Measurements from ENCODE around the gene DTNB. TPM values are rescaled to one million over a fixed set of nuclear protein-coding genes. Genes with fewer than 3 reads are reported as not detected.

Gene DTNB
- total RNA-seq, 4 donors from 2014 or later: 2.2 to 7.8 (median 3.9) TPM

- in situ Hi-C loops (cut with MboI; ENCODE audit: low pct_ligation_motif_present in 1 of 4, low pct_unique_long_range_greater_than_20kb in 1 of 4, low sequenced_read_pairs in 3 of 4) (no loop called here), intact Hi-C loops (cut with DNase I; ENCODE audit: low total_unique reads) (no loop called here)
Measured at GRCh38 chr2:25588576-25588975, 84.8 kb downstream of the DTNB start.

GRCh38 chr2:25587361-25587760 lies 86.0 kb downstream of the DTNB start:
- no peaks in the 10 kb centered on the region for H3K36me3 ChIP-seq
- no peaks in the 10 kb centered on the region for H3K9me3 ChIP-seq
- in situ Hi-C loops (cut with MboI; ENCODE audit: low pct_ligation_motif_present in 1 of 4, low pct_unique_long_range_greater_than_20kb in 1 of 4, low sequenced_read_pairs in 3 of 4): no loop called here
- H3K27ac ChIP-seq: no peak overlapping the region
- no peaks in the 10 kb centered on the region for H3K27me3 ChIP-seq
- peaks cover 0 to 7% (median 0%) of the 10 kb centered on the region in 4 donors for H3K4me1 ChIP-seq
- intact Hi-C loops (cut with DNase I; ENCODE audit: low total_unique reads): no loop called here
- TF ChIP-seq POLR2AphosphoS5 (IDR thresholded peaks at IDR 0.05): no peak
- no peak for TF ChIP-seq POLR2A (IDR thresholded peaks at IDR 0.05)
- no peak for TF ChIP-seq CTCF (IDR thresholded peaks at IDR 0.05)
- no peak for TF ChIP-seq EP300 (IDR thresholded peaks at IDR 0.05; ENCODE audit: low read depth)
- H3K4me3 ChIP-seq: no peak overlapping the region
- WGBS, 2 donors (ENCODE audit: low coverage in 1 of 2): 60 to 85% methylated on average over 2 to 4 of the region's 4 CpGs
- DNase-seq: no peak

More at GRCh38 chr2:25588576-25588975, 84.8 kb downstream of the DTNB start:
- Histone ChIP-seq H3K27ac (no peak overlapping the region), H3K4me3 (no peak overlapping the region), H3K36me3 (no peaks in the 10 kb centered on the region), H3K9me3 (no peaks in the 10 kb centered on the region), H3K4me1 (peaks cover 0 to 8% (median 0%) of the 10 kb centered on the region in 4 donors), H3K27me3 (no peaks in the 10 kb centered on the region)
- no peak for TF ChIP-seq CTCF (IDR thresholded peaks at IDR 0.05)
- WGBS, 2 donors (ENCODE audit: low coverage in 1 of 2): 86 to 100% methylated on average over 3 to 4 of the region's 4 CpGs
- no peak for DNase-seq

GRCh38 chr2:25586726-25587144 lies 86.6 kb downstream of the DTNB start:
- Histone ChIP-seq H3K4me1 (peaks cover 0 to 3% (median 0%) of the 10 kb centered on the region in 4 donors), H3K27ac (no peak overlapping the region), H3K9me3 (no peaks in the 10 kb centered on the region), H3K27me3 (no peaks in the 10 kb centered on the region), H3K36me3 (no peaks in the 10 kb centered on the region), H3K4me3 (no peak overlapping the region)
- intact Hi-C loops (cut with DNase I; ENCODE audit: low total_unique reads): no loop called here
- WGBS, 2 donors (ENCODE audit: low coverage in 1 of 2): 75 to 100% methylated on average over 3 to 4 of the region's 4 CpGs
- no peak for DNase-seq
- in situ Hi-C loops (cut with MboI; ENCODE audit: low pct_ligation_motif_present in 1 of 4, low pct_unique_long_range_greater_than_20kb in 1 of 4, low sequenced_read_pairs in 3 of 4): no loop called here
- TF ChIP-seq CTCF (IDR thresholded peaks at IDR 0.05) (no peak), POLR2AphosphoS5 (IDR thresholded peaks at IDR 0.05) (no peak), EP300 (IDR thresholded peaks at IDR 0.05; ENCODE audit: low read depth) (no peak), POLR2A (IDR thresholded peaks at IDR 0.05) (no peak)

- intact Hi-C loops (cut with DNase I; ENCODE audit: low total_unique reads) (no loop called here), in situ Hi-C loops (cut with MboI; ENCODE audit: low pct_ligation_motif_present in 1 of 4, low pct_unique_long_range_greater_than_20kb in 1 of 4, low sequenced_read_pairs in 3 of 4) (no loop called here)
- DNase-seq: no peak
- WGBS, 2 donors (ENCODE audit: low coverage in 1 of 2): 66 to 69% methylated on average over 3 of the region's 3 CpGs
- H3K4me1 ChIP-seq: no peaks in the 10 kb centered on the region
- no peaks in the 10 kb centered on the region for H3K36me3 ChIP-seq
- H3K9me3 ChIP-seq: no peaks in the 10 kb centered on the region
- TF ChIP-seq CTCF (IDR thresholded peaks at IDR 0.05) (no peak), EP300 (IDR thresholded peaks at IDR 0.05; ENCODE audit: low read depth) (no peak), POLR2AphosphoS5 (IDR thresholded peaks at IDR 0.05) (no peak), POLR2A (IDR thresholded peaks at IDR 0.05) (no peak)
- H3K27me3 ChIP-seq: no peaks in the 10 kb centered on the region
- no peak overlapping the region for H3K4me3 ChIP-seq
- no peak overlapping the region for H3K27ac ChIP-seq
Measured at GRCh38 chr2:25585189-25585588, 88.2 kb downstream of the DTNB start.
